HG02973 (cell line): ENCODE measurements around the gene SYT13.

ENCODE experiments used
- ATAC-seq: cut with Tn5 transposase; IDR thresholded peaks from one replicate; pipeline ENCODE4 v1.9.1; 2021; ENCODE audit warnings: moderate library complexity; ENCODE audit not compliant: unreplicated experiment

The SYT13 gene

GRCh38 chr11:45224766-45225165 is 61.4 kb downstream of the SYT13 start:
- ATAC-seq, result no peak

GRCh38 chr11:45223496-45223895 is 62.6 kb downstream of the SYT13 start:
- ATAC-seq, result no peak

GRCh38 chr11:45219411-45219810 is 66.7 kb downstream of the SYT13 start:
- no peak for ATAC-seq

- no peak for ATAC-seq
These were observed 67.4 kb downstream of the SYT13 start for GRCh38 chr11:45218705-45219104.

GRCh38 chr11:45217991-45218390 is 68.2 kb downstream of the SYT13 start:
- ATAC-seq, result no peak

- no peak for ATAC-seq
These were observed 69.2 kb downstream of the SYT13 start for GRCh38 chr11:45216901-45217300.

GRCh38 chr11:45216031-45216430 is 70.1 kb downstream of the SYT13 start:
- no peak for ATAC-seq

GRCh38 chr11:45215098-45215865 is 70.9 kb downstream of the SYT13 start:
- ATAC-seq, result no peak

GRCh38 chr11:45213717-45214116 is 72.4 kb downstream of the SYT13 start:
- ATAC-seq, result no peak

- no peak for ATAC-seq
These were observed 72.8 kb downstream of the SYT13 start for GRCh38 chr11:45213316-45213665.

- ATAC-seq, result no peak
These were observed 73.4 kb downstream of the SYT13 start for GRCh38 chr11:45212566-45213315.

GRCh38 chr11:45211732-45212131 is 74.4 kb downstream of the SYT13 start:
- no peak for ATAC-seq

- no peak for ATAC-seq
These were observed 75.3 kb downstream of the SYT13 start for GRCh38 chr11:45210846-45211245.

- no peak for ATAC-seq
These were observed 76.0 kb downstream of the SYT13 start for GRCh38 chr11:45209891-45210699.

- ATAC-seq, result no peak
These were observed 76.9 kb downstream of the SYT13 start for GRCh38 chr11:45209000-45209879.

- no peak for ATAC-seq
These were observed 78.0 kb downstream of the SYT13 start for GRCh38 chr11:45208135-45208534.

- no peak for ATAC-seq
These were observed 80.2 kb downstream of the SYT13 start for GRCh38 chr11:45205978-45206377.

GRCh38 chr11:45204761-45205160 is 81.4 kb downstream of the SYT13 start:
- ATAC-seq, result no peak

- ATAC-seq, result no peak
These were observed 92.4 kb downstream of the SYT13 start for GRCh38 chr11:45193695-45194094.
